Eye (tissue), 1 donor: ENCODE data around the gene MICA.

Source experiments
- DNase-seq: peaks from one replicate; pipeline ENCODE4 v3.0.0-alpha.2; 2015

The MICA gene

DNA sequence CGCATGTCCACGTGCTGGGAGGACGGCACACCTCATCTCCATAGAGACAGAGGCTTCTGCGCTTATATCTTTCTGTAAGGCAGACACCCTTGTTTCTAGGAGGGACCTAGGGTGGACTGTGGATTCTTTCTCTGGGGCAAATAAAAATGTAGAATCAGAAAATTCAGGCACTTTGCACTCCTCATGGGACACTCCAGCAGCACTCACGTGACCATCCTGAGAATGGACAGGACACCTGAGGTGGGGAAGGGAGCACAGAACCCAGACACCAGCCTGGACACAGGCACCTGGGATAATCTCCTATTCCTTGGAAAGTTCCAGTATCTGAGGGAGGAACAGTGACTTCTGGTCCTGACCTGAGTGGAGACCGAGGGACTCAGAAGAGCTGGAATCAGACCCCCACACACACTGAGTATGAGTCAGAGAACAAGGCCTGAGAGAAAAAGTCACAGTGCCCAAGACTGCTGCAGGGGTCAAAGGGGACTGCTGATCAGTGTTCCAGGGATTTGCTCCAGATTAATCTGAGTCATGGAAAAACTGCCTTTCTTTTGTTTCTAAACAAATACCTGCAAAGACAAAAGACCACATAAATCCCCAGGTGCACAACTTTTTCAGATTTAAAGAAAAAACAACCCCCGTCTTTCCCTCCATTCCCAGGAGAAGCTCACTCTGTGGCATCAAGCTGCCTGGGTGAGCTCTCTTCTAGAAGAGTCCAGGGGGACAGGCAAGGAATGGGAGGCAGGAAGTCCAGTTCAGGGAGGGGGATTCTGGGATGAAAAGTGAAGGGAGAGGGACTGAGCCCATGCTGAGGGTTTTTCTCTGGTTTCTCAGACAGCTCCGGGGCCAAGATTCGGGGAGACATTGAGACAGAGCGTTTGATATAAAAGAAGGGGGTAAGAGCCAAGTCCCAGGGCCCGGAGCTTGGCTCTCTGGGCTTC lies 58.9 kb downstream of the MICA start:
- DNase-seq = no peak

GRCh38 chr6:31462964-31463870 lies 59.8 kb downstream of the MICA start:
- peak; percentile 90 for DNase-seq

- DNase-seq = no peak
Observed at GRCh38 chr6:31464252-31465184, 61.1 kb downstream of the MICA start.
